ENCODE data around the gene PPP2R5A.

GRCh38 chr1:212281590-212281989 is 3.6 kb upstream of the PPP2R5A start:
- TF ChIP-seq, protein P1, sequence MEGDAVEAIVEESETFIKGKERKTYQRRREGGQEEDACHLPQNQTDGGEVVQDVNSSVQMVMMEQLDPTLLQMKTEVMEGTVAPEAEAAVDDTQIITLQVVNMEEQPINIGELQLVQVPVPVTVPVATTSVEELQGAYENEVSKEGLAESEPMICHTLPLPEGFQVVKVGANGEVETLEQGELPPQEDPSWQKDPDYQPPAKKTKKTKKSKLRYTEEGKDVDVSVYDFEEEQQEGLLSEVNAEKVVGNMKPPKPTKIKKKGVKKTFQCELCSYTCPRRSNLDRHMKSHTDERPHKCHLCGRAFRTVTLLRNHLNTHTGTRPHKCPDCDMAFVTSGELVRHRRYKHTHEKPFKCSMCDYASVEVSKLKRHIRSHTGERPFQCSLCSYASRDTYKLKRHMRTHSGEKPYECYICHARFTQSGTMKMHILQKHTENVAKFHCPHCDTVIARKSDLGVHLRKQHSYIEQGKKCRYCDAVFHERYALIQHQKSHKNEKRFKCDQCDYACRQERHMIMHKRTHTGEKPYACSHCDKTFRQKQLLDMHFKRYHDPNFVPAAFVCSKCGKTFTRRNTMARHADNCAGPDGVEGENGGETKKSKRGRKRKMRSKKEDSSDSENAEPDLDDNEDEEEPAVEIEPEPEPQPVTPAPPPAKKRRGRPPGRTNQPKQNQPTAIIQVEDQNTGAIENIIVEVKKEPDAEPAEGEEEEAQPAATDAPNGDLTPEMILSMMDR (conservative IDR thresholded peaks at IDR 0.05; ENCODE audit: low read length) = no peak
- TF ChIP-seq EZH2phosphoT487 (IDR thresholded peaks at IDR 0.05; ENCODE audit: borderline replicate concordance, low read depth, low read length) = no peak
